ENCODE results near the gene SESN1. TPM values are rescaled to one million over a fixed set of nuclear protein-coding genes. Genes with fewer than 3 reads are reported as not detected.

Gene SESN1
- total RNA-seq, 1 donor from 2014 or later = 27.3 TPM

- H3K4me3 ChIP-seq (ENCODE audit: insufficient read depth, low read depth, low read length) = no peak overlapping the region
- H3K9ac ChIP-seq (ENCODE audit: low read length) = no peak overlapping the region
- H3K9me3 ChIP-seq (ENCODE audit: insufficient read depth, low read depth, low read length) = no peaks in the 10 kb centered on the region
- TF ChIP-seq CTCF (IDR thresholded peaks at IDR 0.05; ENCODE audit: insufficient read depth, low read depth, low read length) (no peak), EZH2 (IDR thresholded peaks at IDR 0.05; ENCODE audit: insufficient read depth, low read length) (no peak)
- H3K27ac ChIP-seq (ENCODE audit: low read depth, low read length) = no peak overlapping the region
- H3K4me3 Mint-ChIP-seq (ENCODE audit: unreplicated experiment) = no peak overlapping the region
- no peaks in the 10 kb centered on the region for H3K4me1 Mint-ChIP-seq (ENCODE audit: low read depth, unreplicated experiment)
- no peaks in the 10 kb centered on the region for H3K9me3 Mint-ChIP-seq (ENCODE audit: unreplicated experiment)
- no peaks in the 10 kb centered on the region for H4K20me1 ChIP-seq (ENCODE audit: insufficient read depth, low read length)
- H3K27me3 ChIP-seq (ENCODE audit: insufficient read depth, low read length) = no peaks in the 10 kb centered on the region
- no peak for DNase-seq (ENCODE audit: low read depth)
- H3K4me2 ChIP-seq (ENCODE audit: low read length) = no peak overlapping the region
- H3K36me3 ChIP-seq (ENCODE audit: insufficient read depth, low read length) = no peaks in the 10 kb centered on the region
- H3K27ac Mint-ChIP-seq (ENCODE audit: unreplicated experiment) = no peak overlapping the region
- no peak for FAIRE-seq
- no peaks in the 10 kb centered on the region for H3K79me2 ChIP-seq (ENCODE audit: insufficient read depth, low read length)
- no peaks in the 10 kb centered on the region for H3K36me3 Mint-ChIP-seq (ENCODE audit: low read depth, unreplicated experiment)
- H2AFZ ChIP-seq (ENCODE audit: low read depth, low read length) = no peak overlapping the region
- H3K4me1 ChIP-seq (ENCODE audit: insufficient read depth, low read length) = no peaks in the 10 kb centered on the region
- H3K27me3 Mint-ChIP-seq (ENCODE audit: low read depth, unreplicated experiment) = no peaks in the 10 kb centered on the region
Measured at GRCh38 chr6:109029313-109029712, 65.3 kb downstream of the SESN1 start.

GRCh38 chr6:109028439-109028838 lies 66.2 kb downstream of the SESN1 start:
- Mint-ChIP-seq H3K27me3 (ENCODE audit: low read depth, unreplicated experiment) (no peaks in the 10 kb centered on the region), H3K9me3 (ENCODE audit: unreplicated experiment) (no peaks in the 10 kb centered on the region), H3K4me3 (ENCODE audit: unreplicated experiment) (no peak overlapping the region), H3K4me1 (ENCODE audit: low read depth, unreplicated experiment) (no peaks in the 10 kb centered on the region), H3K36me3 (ENCODE audit: low read depth, unreplicated experiment) (no peaks in the 10 kb centered on the region), H3K27ac (ENCODE audit: unreplicated experiment) (no peak overlapping the region)
- Histone ChIP-seq H3K9me3 (ENCODE audit: insufficient read depth, low read depth, low read length) (no peaks in the 10 kb centered on the region), H3K4me2 (ENCODE audit: low read length) (no peak overlapping the region), H4K20me1 (ENCODE audit: insufficient read depth, low read length) (no peaks in the 10 kb centered on the region), H3K4me3 (ENCODE audit: insufficient read depth, low read depth, low read length) (no peak overlapping the region), H3K4me1 (ENCODE audit: insufficient read depth, low read length) (no peaks in the 10 kb centered on the region), H3K27me3 (ENCODE audit: insufficient read depth, low read length) (no peaks in the 10 kb centered on the region), H3K79me2 (ENCODE audit: insufficient read depth, low read length) (no peaks in the 10 kb centered on the region), H3K27ac (ENCODE audit: low read depth, low read length) (no peak overlapping the region), H2AFZ (ENCODE audit: low read depth, low read length) (no peak overlapping the region), H3K36me3 (ENCODE audit: insufficient read depth, low read length) (no peaks in the 10 kb centered on the region), H3K9ac (ENCODE audit: low read length) (no peak overlapping the region)
- no peak for DNase-seq (ENCODE audit: low read depth)
- TF ChIP-seq CTCF (IDR thresholded peaks at IDR 0.05; ENCODE audit: insufficient read depth, low read depth, low read length) (no peak), EZH2 (IDR thresholded peaks at IDR 0.05; ENCODE audit: insufficient read depth, low read length) (no peak)
- no peak for FAIRE-seq

- no peaks in the 10 kb centered on the region for H3K36me3 ChIP-seq (ENCODE audit: insufficient read depth, low read length)
Measured at GRCh38 chr6:109027964-109028363, 66.7 kb downstream of the SESN1 start.

More at GRCh38 chr6:109027964-109028363, 66.7 kb downstream of the SESN1 start:
- Histone ChIP-seq H3K79me2 (ENCODE audit: insufficient read depth, low read length) (no peaks in the 10 kb centered on the region), H3K9ac (ENCODE audit: low read length) (no peak overlapping the region), H2AFZ (ENCODE audit: low read depth, low read length) (no peak overlapping the region), H3K4me3 (ENCODE audit: insufficient read depth, low read depth, low read length) (no peak overlapping the region), H3K4me2 (ENCODE audit: low read length) (no peak overlapping the region), H3K27me3 (ENCODE audit: insufficient read depth, low read length) (no peaks in the 10 kb centered on the region), H4K20me1 (ENCODE audit: insufficient read depth, low read length) (no peaks in the 10 kb centered on the region), H3K9me3 (ENCODE audit: insufficient read depth, low read depth, low read length) (no peaks in the 10 kb centered on the region), H3K27ac (ENCODE audit: low read depth, low read length) (no peak overlapping the region), H3K4me1 (ENCODE audit: insufficient read depth, low read length) (no peaks in the 10 kb centered on the region)
- no peaks in the 10 kb centered on the region for H3K27me3 Mint-ChIP-seq (ENCODE audit: low read depth, unreplicated experiment)
- no peak for DNase-seq (ENCODE audit: low read depth)
- no peaks in the 10 kb centered on the region for H3K9me3 Mint-ChIP-seq (ENCODE audit: unreplicated experiment)
- FAIRE-seq = no peak
- H3K4me3 Mint-ChIP-seq (ENCODE audit: unreplicated experiment) = no peak overlapping the region
- no peak overlapping the region for H3K27ac Mint-ChIP-seq (ENCODE audit: unreplicated experiment)
- H3K36me3 Mint-ChIP-seq (ENCODE audit: low read depth, unreplicated experiment) = no peaks in the 10 kb centered on the region
- no peaks in the 10 kb centered on the region for H3K4me1 Mint-ChIP-seq (ENCODE audit: low read depth, unreplicated experiment)
- TF ChIP-seq EZH2 (IDR thresholded peaks at IDR 0.05; ENCODE audit: insufficient read depth, low read length) (no peak), CTCF (IDR thresholded peaks at IDR 0.05; ENCODE audit: insufficient read depth, low read depth, low read length) (no peak)

Measured in astrocyte (in vitro differentiated cells and primary cell).